HCT116 (cell line): ENCODE data around the gene TRMT11. TPM values are rescaled to one million over a fixed set of nuclear protein-coding genes. Genes with fewer than 3 reads are reported as not detected.

Experiments
- ATAC-seq: fragments of 200-7000 bp; cut with Tn5 transposase; 2 replicates; pipeline ENCODE4 v1.9.1; 2020; ENCODE audit warnings: mild to moderate bottlenecking, moderate library complexity
- BruUV-seq: library from RNA; stranded (reverse); fragments of 400-500 nt; replicated peaks from 2 replicates; lab custom pipeline; 2021; lab: Mats Ljungman, UMichigan
- CTCF ChIA-PET: fragments of 300-600 bp; sonication (Branson Sonifier 250); formaldehyde crosslinking; loops from one replicate; lab custom pipeline; 2021; ENCODE audit warnings: antibody characterized with exemption; lab: Charles Lee
- POLR2A ChIA-PET: fragments of 300-600, 350-600 bp; sonication (Branson Sonifier 250); formaldehyde crosslinking; loops from one replicate; lab custom pipeline; 2021; ENCODE audit warnings: antibody characterized with exemption; lab: Charles Lee
- RAD21 ChIA-PET, 2 experiments: fragments of 300-600 bp; sonication (Branson Sonifier 250); formaldehyde crosslinking; loops; one replicate each; lab custom pipeline; 2023; ENCODE audit warnings: low total read pairs in 2 of 2; ENCODE audit not compliant: uncharacterized antibody in 2 of 2, unreplicated experiment in 2 of 2, low non-redundant PET in 1 of 2; lab: Charles Lee
- DNase-seq: peaks from one replicate; pipeline ENCODE4 v3.0.0-alpha.2; 2010; ENCODE audit warnings: low read depth, low spot score
- H2AFZ ChIP-seq: fragments of 200-600 bp; shearing (Covaris generic), sonication (generic); 2 replicates; pipeline ENCODE4 v1.6.1; 2017; ENCODE audit warnings: low read depth, mixed run types, mixed read lengths, antibody characterized with exemption, low read length; ENCODE audit not compliant: poor library complexity, severe bottlenecking
- H3K27ac ChIP-seq: 2 replicates; pipeline ENCODE4 v1.5.1; 2012; ENCODE audit warnings: low read depth, low read length
- H3K27me3 ChIP-seq: fragments of 200-600 bp; sonication (generic); 2 replicates; pipeline ENCODE4 v1.6.1; 2016; ENCODE audit warnings: mixed run types, low read length, mixed read lengths; ENCODE audit not compliant: insufficient read depth
- H3K36me3 ChIP-seq, 2 experiments: fragments of 200-500 bp in 1 of 2; fragments of 200-600 bp in 1 of 2; sonication (Bioruptor generic) in 1 of 2; sonication (generic) in 1 of 2; 2 replicates each; pipeline versions ENCODE4 v1.5.1 to v1.6.1; 2014 to 2016; ENCODE audit warnings: low read length in 2 of 2, inconsistent platforms in 1 of 2, mixed read lengths in 1 of 2, mixed run types in 1 of 2; ENCODE audit not compliant: insufficient read depth in 2 of 2, control insufficient read depth in 1 of 2
- H3K4me1 ChIP-seq, 2 experiments: fragments of 200-600 bp in 1 of 2; sonication (generic) in 1 of 2; 2 replicates each; pipeline versions ENCODE4 v1.5.1 to v1.6.1; 2012 to 2017; ENCODE audit warnings: low read length in 2 of 2, inconsistent platforms in 1 of 2, mild to moderate bottlenecking in 1 of 2, mixed read lengths in 1 of 2, mixed run types in 1 of 2, moderate library complexity in 1 of 2; ENCODE audit not compliant: insufficient read depth in 2 of 2, control insufficient read depth in 1 of 2
- H3K4me2 ChIP-seq: fragments of 200-600 bp; sonication (generic); 2 replicates; pipeline ENCODE4 v1.6.1; 2017; ENCODE audit warnings: mixed run types, low read length, mixed read lengths
- H3K4me3 ChIP-seq, 2 experiments: fragments of 200-600 bp in 1 of 2; sonication (generic) in 1 of 2; replicated peaks in 1 of 2; 2 replicates each; pipeline ENCODE4 v1.5.1; 2011 to 2016; ENCODE audit warnings: low read length in 2 of 2, control low read depth in 1 of 2, low read depth in 1 of 2, mild to moderate bottlenecking in 1 of 2, mixed read lengths in 1 of 2, mixed run types in 1 of 2
- H3K79me2 ChIP-seq: fragments of 200-600 bp; sonication (generic); 2 replicates; pipeline ENCODE4 v1.6.1; 2017; ENCODE audit warnings: mild to moderate bottlenecking, mixed run types, low read length, moderate library complexity, mixed read lengths; ENCODE audit not compliant: insufficient read depth
- H3K9ac ChIP-seq: fragments of 200-600 bp; sonication (generic); 2 replicates; pipeline ENCODE4 v1.6.1; 2016; ENCODE audit warnings: low read length, mixed read lengths
- H3K9me2 ChIP-seq: fragments of 200-600 bp; sonication (generic), shearing (Covaris generic); 2 replicates; pipeline ENCODE4 v1.6.1; 2017; ENCODE audit warnings: mixed run types, mild to moderate bottlenecking, moderate library complexity; ENCODE audit not compliant: insufficient read depth
- H3K9me3 ChIP-seq, 2 experiments: fragments of 200-500 bp in 1 of 2; fragments of 200-600 bp in 1 of 2; sonication (Bioruptor generic) in 1 of 2; sonication (generic) in 1 of 2; 2 replicates each; pipeline ENCODE4 v1.6.1; 2014 to 2017; ENCODE audit warnings: low read length in 2 of 2, mixed read lengths in 2 of 2, inconsistent platforms in 1 of 2, low read depth in 1 of 2, mild to moderate bottlenecking in 1 of 2, mixed run types in 1 of 2, moderate library complexity in 1 of 2; ENCODE audit not compliant: control insufficient read depth in 1 of 2, insufficient read depth in 1 of 2
- H4K20me1 ChIP-seq: fragments of 200-600 bp; sonication (generic), shearing (Covaris generic); 2 replicates; pipeline ENCODE4 v1.6.1; 2017; ENCODE audit warnings: mixed run types, mild to moderate bottlenecking, moderate library complexity; ENCODE audit not compliant: insufficient read depth
- ZFX ChIP-seq: fragments of 450-650 bp; IDR thresholded peaks from 2 replicates; pipeline ENCODE4 v1.6.1; 2017
- intact Hi-C: fragments of 100-400 bp; cut with micrococcal nuclease; formaldehyde crosslinking; loops from 2 replicates; pipeline ENCODE4 v1.10.0; 2022
- total RNA-seq: library from RNA; stranded (reverse); gene quantifications from one replicate; pipeline ENCODE4 v1.2.1, GENCODE V29; 2021; ENCODE audit not compliant: unreplicated experiment
- TF ChIP-seq, protein P1 (sequence below): IDR thresholded peaks from 2 replicates; pipeline ENCODE4 v1.6.1; 2011; ENCODE audit warnings: mild to moderate bottlenecking, low read length, moderate library complexity; ENCODE audit not compliant: insufficient replicate concordance; ENCODE audit errors: extremely low read depth
- TF ChIP-seq, protein P2 (sequence below): IDR thresholded peaks from 2 replicates; pipeline ENCODE4 v1.6.1; 2012
- TF ChIP-seq, protein P3 (sequence below), 3 experiments: fragments of 200-600 bp in 1 of 3; sonication (generic) in 1 of 3; IDR thresholded peaks in 2 of 3; conservative IDR thresholded peaks in 1 of 3; 2 replicates each; pipeline ENCODE4 v1.5.1; 2012 to 2017; ENCODE audit warnings: low read depth in 2 of 3, low read length in 2 of 3, antibody characterized with exemption in 1 of 3, borderline replicate concordance in 1 of 3, control low read depth in 1 of 3, mild to moderate bottlenecking in 1 of 3, mixed read lengths in 1 of 3, mixed run types in 1 of 3, moderate library complexity in 1 of 3; ENCODE audit not compliant: insufficient read depth in 1 of 3

TRMT11 gene
- total RNA-seq, 1 experiment from 2014 or later = 41.8 TPM

DNA sequence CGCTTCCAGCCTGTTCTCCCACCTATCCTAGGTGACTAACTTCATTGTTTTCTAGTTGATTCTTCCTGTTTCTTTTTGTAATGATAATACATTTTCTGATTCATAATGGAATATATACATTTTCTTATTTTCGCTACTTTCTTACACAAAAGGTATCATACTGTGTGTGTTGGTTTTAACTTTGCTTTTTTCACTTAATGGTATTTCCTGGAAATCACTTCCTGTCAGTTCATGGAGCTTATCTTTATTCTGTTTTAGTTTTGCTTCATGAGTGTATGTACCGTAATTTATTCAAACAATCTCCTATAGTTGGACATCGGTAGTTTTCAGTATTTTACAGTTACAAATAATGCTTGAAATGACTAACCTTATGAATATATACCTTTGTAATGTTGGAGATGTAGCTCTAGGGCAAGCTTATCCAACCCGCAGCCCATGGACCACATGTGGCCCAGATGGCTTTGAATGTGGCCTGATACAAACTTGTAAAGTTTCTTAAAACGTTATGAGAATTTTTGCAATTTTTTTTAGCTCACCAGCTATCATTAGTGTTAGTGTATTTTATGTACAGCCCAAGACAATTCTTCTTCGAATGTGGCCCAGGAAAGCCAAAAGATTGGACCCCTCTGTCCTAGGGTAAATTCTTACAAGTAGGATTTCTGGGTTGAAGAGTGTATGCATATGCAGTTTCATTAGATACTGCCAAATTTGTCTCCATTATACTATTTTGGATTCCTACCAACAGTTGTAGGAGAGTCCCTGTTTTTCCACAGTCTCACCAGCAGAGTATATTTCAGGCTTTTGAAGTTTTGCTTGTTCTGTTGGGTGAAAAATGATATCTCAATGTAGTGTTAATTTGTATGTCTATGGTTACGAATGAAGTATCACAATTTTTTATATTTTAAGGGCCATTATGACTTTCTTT, 16.7 kb downstream of the TRMT11 start:
- H3K9ac ChIP-seq = no peak overlapping the region
- H3K27ac ChIP-seq = no peak overlapping the region
- H3K36me3 ChIP-seq = peaks cover 15 to 25% of the 10 kb centered on the region in 2 experiments
- RAD21 ChIA-PET = no interaction called here
- intact Hi-C loops = no loop called here
- H3K9me3 ChIP-seq = no peaks in the 10 kb centered on the region
- no peak overlapping the region for H2AFZ ChIP-seq
- ATAC-seq = no peak
- no peak overlapping the region for H3K4me3 ChIP-seq
- TF ChIP-seq, protein P1, sequence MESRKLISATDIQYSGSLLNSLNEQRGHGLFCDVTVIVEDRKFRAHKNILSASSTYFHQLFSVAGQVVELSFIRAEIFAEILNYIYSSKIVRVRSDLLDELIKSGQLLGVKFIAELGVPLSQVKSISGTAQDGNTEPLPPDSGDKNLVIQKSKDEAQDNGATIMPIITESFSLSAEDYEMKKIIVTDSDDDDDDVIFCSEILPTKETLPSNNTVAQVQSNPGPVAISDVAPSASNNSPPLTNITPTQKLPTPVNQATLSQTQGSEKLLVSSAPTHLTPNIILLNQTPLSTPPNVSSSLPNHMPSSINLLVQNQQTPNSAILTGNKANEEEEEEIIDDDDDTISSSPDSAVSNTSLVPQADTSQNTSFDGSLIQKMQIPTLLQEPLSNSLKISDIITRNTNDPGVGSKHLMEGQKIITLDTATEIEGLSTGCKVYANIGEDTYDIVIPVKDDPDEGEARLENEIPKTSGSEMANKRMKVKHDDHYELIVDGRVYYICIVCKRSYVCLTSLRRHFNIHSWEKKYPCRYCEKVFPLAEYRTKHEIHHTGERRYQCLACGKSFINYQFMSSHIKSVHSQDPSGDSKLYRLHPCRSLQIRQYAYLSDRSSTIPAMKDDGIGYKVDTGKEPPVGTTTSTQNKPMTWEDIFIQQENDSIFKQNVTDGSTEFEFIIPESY = no peak
- TF ChIP-seq, protein P2, sequence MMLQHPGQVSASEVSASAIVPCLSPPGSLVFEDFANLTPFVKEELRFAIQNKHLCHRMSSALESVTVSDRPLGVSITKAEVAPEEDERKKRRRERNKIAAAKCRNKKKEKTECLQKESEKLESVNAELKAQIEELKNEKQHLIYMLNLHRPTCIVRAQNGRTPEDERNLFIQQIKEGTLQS = no peak
- no peak for TF ChIP-seq ZFX
- TF ChIP-seq, all 23 proteins: peak for 0
- H3K79me2 ChIP-seq = peaks cover 91% of the 10 kb centered on the region
- POLR2A ChIA-PET = no interaction called here
- CTCF ChIA-PET = interaction anchor here (0.6 kb wide), 1 partner anchor 520 kb away, joined by 3 read pairs; no protein-coding TSS in a partner anchor
- no peaks in the 10 kb centered on the region for H3K4me1 ChIP-seq
- no peaks in the 10 kb centered on the region for H3K9me2 ChIP-seq
- H3K4me2 ChIP-seq = no peak overlapping the region
- H4K20me1 ChIP-seq = peaks cover 21% of the 10 kb centered on the region; the same call in 1 of the 2 replicates
- no peak for DNase-seq
- BruUV-seq = no TSS peak
- H3K27me3 ChIP-seq = no peaks in the 10 kb centered on the region

DNA sequence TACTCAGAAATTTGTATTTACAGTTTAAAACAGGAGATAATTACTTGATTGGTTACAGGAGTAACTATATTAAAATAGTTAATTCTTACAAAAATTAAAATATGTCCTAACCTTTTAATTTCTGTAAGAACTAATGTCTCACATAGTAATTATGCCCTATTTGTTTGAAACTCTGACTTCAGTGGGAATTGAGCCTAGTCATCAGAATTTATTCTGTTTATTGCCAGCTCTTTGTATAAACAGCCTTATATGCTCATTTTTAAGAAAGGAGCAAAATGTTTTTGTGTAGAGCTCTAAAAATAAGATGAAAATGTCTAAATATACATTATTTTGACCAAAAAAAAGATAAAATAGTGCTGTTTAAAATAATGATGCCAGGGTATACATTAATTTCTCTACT, 21.5 kb downstream of the TRMT11 start:
- Histone ChIP-seq H3K36me3 (peaks cover 27 to 29% of the 10 kb centered on the region in 2 experiments), H3K27ac (no peak overlapping the region), H3K4me1 (no peaks in the 10 kb centered on the region), H3K9me2 (no peaks in the 10 kb centered on the region), H3K9ac (no peak overlapping the region), H3K79me2 (peaks cover 49% of the 10 kb centered on the region), H3K4me3 (no peak overlapping the region), H3K27me3 (no peaks in the 10 kb centered on the region), H4K20me1 (peaks cover 11% of the 10 kb centered on the region; the same call in 1 of the 2 replicates), H3K4me2 (no peak overlapping the region), H3K9me3 (no peaks in the 10 kb centered on the region), H2AFZ (no peak overlapping the region)
- ATAC-seq = no peak
- ChIA-PET POLR2A (no interaction called here), CTCF (no interaction called here), RAD21 (no interaction called here)
- intact Hi-C loops = no loop called here
- BruUV-seq = no TSS peak
- TF ChIP-seq, protein P3, sequence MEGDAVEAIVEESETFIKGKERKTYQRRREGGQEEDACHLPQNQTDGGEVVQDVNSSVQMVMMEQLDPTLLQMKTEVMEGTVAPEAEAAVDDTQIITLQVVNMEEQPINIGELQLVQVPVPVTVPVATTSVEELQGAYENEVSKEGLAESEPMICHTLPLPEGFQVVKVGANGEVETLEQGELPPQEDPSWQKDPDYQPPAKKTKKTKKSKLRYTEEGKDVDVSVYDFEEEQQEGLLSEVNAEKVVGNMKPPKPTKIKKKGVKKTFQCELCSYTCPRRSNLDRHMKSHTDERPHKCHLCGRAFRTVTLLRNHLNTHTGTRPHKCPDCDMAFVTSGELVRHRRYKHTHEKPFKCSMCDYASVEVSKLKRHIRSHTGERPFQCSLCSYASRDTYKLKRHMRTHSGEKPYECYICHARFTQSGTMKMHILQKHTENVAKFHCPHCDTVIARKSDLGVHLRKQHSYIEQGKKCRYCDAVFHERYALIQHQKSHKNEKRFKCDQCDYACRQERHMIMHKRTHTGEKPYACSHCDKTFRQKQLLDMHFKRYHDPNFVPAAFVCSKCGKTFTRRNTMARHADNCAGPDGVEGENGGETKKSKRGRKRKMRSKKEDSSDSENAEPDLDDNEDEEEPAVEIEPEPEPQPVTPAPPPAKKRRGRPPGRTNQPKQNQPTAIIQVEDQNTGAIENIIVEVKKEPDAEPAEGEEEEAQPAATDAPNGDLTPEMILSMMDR (IDR thresholded peaks at IDR 0.05 in 2 of 3, conservative IDR thresholded peaks at IDR 0.05 in 1 of 3; ENCODE audit: borderline replicate concordance in 1 of 3, insufficient read depth in 1 of 3, low read depth in 2 of 3, low read length in 2 of 3) = no peak
- DNase-seq = no peak
